Measurements from ENCODE around the gene VDAC1.

GRCh38 chr5:134020188-134020587 lies 15.4 kb upstream of the VDAC1 start:
- TF ChIP-seq POLR2A (IDR thresholded peaks at IDR 0.05; ENCODE audit: low read length) (no peak), GATA1 (IDR thresholded peaks at IDR 0.05; ENCODE audit: low read depth, low read length) (no peak)
